Keratinocyte (primary cell): Measurements from ENCODE around the gene TNFSF11. TPM values are rescaled to one million over a fixed set of nuclear protein-coding genes. Genes with fewer than 3 reads are reported as not detected.

Experiments
- DNase-seq: peaks from one replicate; pipeline ENCODE4 v3.0.0-alpha.2; 2011; ENCODE audit warnings: low read depth, missing footprints, low spot score
- FAIRE-seq: peaks from 2 replicates; lab custom pipeline; 2011; peaks lifted over from hg19 to GRCh38; lab: Jason Lieb, UNC
- H2AFZ ChIP-seq: 2 replicates; pipeline ENCODE4 v1.6.0; 2012; ENCODE audit warnings: low read length, control low read depth, inconsistent platforms; ENCODE audit not compliant: control insufficient read depth
- H3K27ac ChIP-seq: 2 replicates; pipeline ENCODE4 v1.5.1; 2011; ENCODE audit warnings: low read length; ENCODE audit not compliant: control insufficient read depth, insufficient read depth
- H3K27me3 ChIP-seq: 3 replicates; pipeline ENCODE4 v1.6.0; 2011; ENCODE audit warnings: low read length; ENCODE audit not compliant: control insufficient read depth, insufficient read depth; ENCODE audit errors: extremely low read depth
- H3K36me3 ChIP-seq, 2 experiments: 2 replicates in 1 of 2; 3 replicates in 1 of 2; pipeline ENCODE4 v1.5.1; 2011; ENCODE audit warnings: low read length in 2 of 2, mild to moderate bottlenecking in 1 of 2; ENCODE audit not compliant: control insufficient read depth in 2 of 2, insufficient read depth in 2 of 2; ENCODE audit errors: extremely low read depth in 1 of 2
- H3K4me1 ChIP-seq: 3 replicates; pipeline ENCODE4 v1.5.1; 2011; ENCODE audit warnings: low read length; ENCODE audit not compliant: control insufficient read depth, insufficient read depth; ENCODE audit errors: extremely low read depth
- H3K4me2 ChIP-seq: 3 replicates; pipeline ENCODE4 v1.6.0; 2011; ENCODE audit warnings: low read depth, low read length; ENCODE audit not compliant: control insufficient read depth, insufficient read depth; ENCODE audit errors: extremely low read depth
- H3K4me3 ChIP-seq, 3 experiments: fragments of 200-600 bp in 1 of 3; sonication (generic) in 1 of 3; 2 replicates in 2 of 3; 3 replicates in 1 of 3; pipeline ENCODE4 v1.5.1; 2011 to 2016; ENCODE audit warnings: low read length in 3 of 3, mild to moderate bottlenecking in 3 of 3, control low read depth in 2 of 3, inconsistent platforms in 1 of 3, low read depth in 1 of 3, mixed read lengths in 1 of 3, mixed run types in 1 of 3, moderate library complexity in 1 of 3; ENCODE audit not compliant: control insufficient read depth in 2 of 3, insufficient read depth in 2 of 3; ENCODE audit errors: extremely low read depth in 1 of 3
- H3K79me2 ChIP-seq: 2 replicates; pipeline ENCODE4 v1.6.0; 2012; ENCODE audit warnings: low read length; ENCODE audit not compliant: control insufficient read depth, insufficient read depth
- H3K9ac ChIP-seq: 3 replicates; pipeline ENCODE4 v1.6.0; 2011; ENCODE audit warnings: low read length; ENCODE audit not compliant: control insufficient read depth, insufficient read depth; ENCODE audit errors: extremely low read depth
- H3K9me1 ChIP-seq: 3 replicates; pipeline ENCODE4 v1.6.0; 2011; ENCODE audit warnings: low read length; ENCODE audit not compliant: control insufficient read depth, insufficient read depth; ENCODE audit errors: extremely low read depth
- H3K9me3 ChIP-seq: 2 replicates; pipeline ENCODE4 v1.5.1; 2012; ENCODE audit warnings: low read depth, low read length; ENCODE audit not compliant: control insufficient read depth
- H4K20me1 ChIP-seq: 3 replicates; pipeline ENCODE4 v1.6.0; 2011; ENCODE audit warnings: low read length; ENCODE audit not compliant: control insufficient read depth, insufficient read depth; ENCODE audit errors: extremely low read depth
- CTCF ChIP-seq, 3 experiments: IDR thresholded peaks in 1 of 3; conservative IDR thresholded peaks in 1 of 3; optimal IDR thresholded peaks in 1 of 3; 2 replicates in 2 of 3; 3 replicates in 1 of 3; pipeline versions ENCODE3 to v1.5.1; 2011; ENCODE audit warnings: low read length in 3 of 3, mild to moderate bottlenecking in 3 of 3, moderate library complexity in 2 of 3, control low read depth in 1 of 3, inconsistent platforms in 1 of 3; ENCODE audit not compliant: insufficient read depth in 2 of 3; ENCODE audit errors: extremely low read depth in 1 of 3
- EZH2 ChIP-seq: IDR thresholded peaks from one replicate; pipeline ENCODE4 v1.6.1; 2012; ENCODE audit warnings: inconsistent platforms, mild to moderate bottlenecking, low read length, moderate library complexity
- dilution Hi-C: fragments of 300-500 bp; cut with MboI; formaldehyde crosslinking; loops from one replicate; pipeline ENCODE4 v1.7.0; 2020; ENCODE audit warnings: low sequenced_read_pairs; ENCODE audit not compliant: extremely low pct_ligation_motif_present
- polyA plus RNA-seq, 5 experiments: library from polyadenylated mRNA; depleted of rRNA in 3 of 5; stranded (reverse) in 3 of 5; stranded (forward) in 1 of 5; unstranded in 1 of 5; fragments of >200 nt; gene quantifications; 1 replicate in 1 of 5; 2 replicates in 3 of 5; 3 replicates in 1 of 5; pipeline versions ENCODE4 v1.2.1 to v1.2.3, GENCODE V29; 2011 to 2012; ENCODE audit warnings: missing spikeins in 2 of 5, low read depth in 1 of 5, low replicate concordance in 1 of 5

TNFSF11 gene
- polyA plus RNA-seq, 1 donor (not counting 4 experiments of a cell fraction or from before 2014, with no cell fraction given), result not detected

GRCh38 chr13:42612021-42612765 is 38.2 kb downstream of the TNFSF11 start:
- dilution Hi-C loops, result no loop called here
- no peaks in the 10 kb centered on the region for H3K27me3 ChIP-seq
- H3K9ac ChIP-seq, result no peak overlapping the region
- H3K4me3 ChIP-seq, result no peak overlapping the region
- H3K4me2 ChIP-seq, result no peak overlapping the region
- H3K27ac ChIP-seq, result no peak overlapping the region
- H3K4me1 ChIP-seq, result no peaks in the 10 kb centered on the region
- H4K20me1 ChIP-seq, result no peaks in the 10 kb centered on the region
- no peaks in the 10 kb centered on the region for H3K9me3 ChIP-seq
- H3K9me1 ChIP-seq, result no peaks in the 10 kb centered on the region
- DNase-seq (no peak), FAIRE-seq (no peak)
- TF ChIP-seq CTCF (optimal IDR thresholded peaks at IDR 0.05 in 1 of 3, IDR thresholded peaks at IDR 0.05 in 1 of 3, conservative IDR thresholded peaks at IDR 0.05 in 1 of 3; ENCODE audit: extremely low read depth in 1 of 3, insufficient read depth in 2 of 3, low read length in 3 of 3), result no peak
- TF ChIP-seq EZH2, result no peak
- no peaks in the 10 kb centered on the region for H3K79me2 ChIP-seq
- H2AFZ ChIP-seq, result no peak overlapping the region
- H3K36me3 ChIP-seq, result no peaks in the 10 kb centered on the region

GRCh38 chr13:42614436-42615035 is 40.6 kb downstream of the TNFSF11 start:
- FAIRE-seq (no peak), DNase-seq (no peak)
- H3K27me3 ChIP-seq, result no peaks in the 10 kb centered on the region
- no peaks in the 10 kb centered on the region for H4K20me1 ChIP-seq
- no peak overlapping the region for H3K27ac ChIP-seq
- no peak overlapping the region for H3K9ac ChIP-seq
- dilution Hi-C loops, result no loop called here
- no peaks in the 10 kb centered on the region for H3K9me1 ChIP-seq
- TF ChIP-seq EZH2 (no peak), CTCF (optimal IDR thresholded peaks at IDR 0.05 in 1 of 3, IDR thresholded peaks at IDR 0.05 in 1 of 3, conservative IDR thresholded peaks at IDR 0.05 in 1 of 3; ENCODE audit: extremely low read depth in 1 of 3, insufficient read depth in 2 of 3, low read length in 3 of 3) (no peak)
- no peak overlapping the region for H3K4me3 ChIP-seq
- no peaks in the 10 kb centered on the region for H3K36me3 ChIP-seq
- H3K9me3 ChIP-seq, result no peaks in the 10 kb centered on the region
- H3K79me2 ChIP-seq, result no peaks in the 10 kb centered on the region
- no peak overlapping the region for H3K4me2 ChIP-seq
- no peaks in the 10 kb centered on the region for H3K4me1 ChIP-seq
- no peak overlapping the region for H2AFZ ChIP-seq
